Measurements from ENCODE around the gene COL16A1. TPM values are rescaled to one million over a fixed set of nuclear protein-coding genes. Genes with fewer than 3 reads are reported as not detected.

The COL16A1 gene
- total RNA-seq, 1 donor from 2014 or later, result 90.7 TPM

DNA sequence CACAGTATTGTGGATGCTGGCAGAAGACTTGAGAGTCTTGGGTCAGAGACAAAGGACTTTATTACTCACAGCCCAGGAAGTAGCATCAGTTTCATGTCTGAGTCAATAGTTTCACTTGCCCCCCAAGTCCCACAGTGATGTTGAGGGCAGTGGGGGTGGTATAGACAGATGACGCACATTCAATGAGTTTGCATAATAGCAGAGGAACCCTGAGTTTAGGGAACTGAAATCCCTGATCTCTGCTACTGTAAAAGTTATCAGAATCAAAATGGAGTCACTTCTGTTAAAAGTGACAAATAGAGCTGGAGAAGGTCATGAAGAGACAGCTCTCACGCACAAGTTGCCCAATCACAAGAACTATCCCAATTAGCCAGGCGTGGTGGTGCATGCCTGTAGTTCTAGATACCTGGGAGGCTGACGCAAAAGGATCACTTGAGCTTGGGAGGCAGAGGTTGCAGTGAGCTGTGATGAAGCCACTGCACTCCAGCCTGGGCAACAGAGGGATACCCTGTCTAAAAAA, 97.8 kb downstream of the COL16A1 start:
- Mint-ChIP-seq H3K9me3 (ENCODE audit: unreplicated experiment) (no peaks in the 10 kb centered on the region), H3K36me3 (ENCODE audit: unreplicated experiment) (no peaks in the 10 kb centered on the region), H3K27ac (ENCODE audit: unreplicated experiment) (no peak overlapping the region), H3K4me3 (ENCODE audit: unreplicated experiment) (no peak overlapping the region), H3K4me1 (ENCODE audit: unreplicated experiment) (no peaks in the 10 kb centered on the region), H3K27me3 (ENCODE audit: unreplicated experiment) (peaks cover 31% of the 10 kb centered on the region)
- no peak for DNase-seq (ENCODE audit: extremely low spot score, unreplicated experiment)
- TF ChIP-seq, protein P1, sequence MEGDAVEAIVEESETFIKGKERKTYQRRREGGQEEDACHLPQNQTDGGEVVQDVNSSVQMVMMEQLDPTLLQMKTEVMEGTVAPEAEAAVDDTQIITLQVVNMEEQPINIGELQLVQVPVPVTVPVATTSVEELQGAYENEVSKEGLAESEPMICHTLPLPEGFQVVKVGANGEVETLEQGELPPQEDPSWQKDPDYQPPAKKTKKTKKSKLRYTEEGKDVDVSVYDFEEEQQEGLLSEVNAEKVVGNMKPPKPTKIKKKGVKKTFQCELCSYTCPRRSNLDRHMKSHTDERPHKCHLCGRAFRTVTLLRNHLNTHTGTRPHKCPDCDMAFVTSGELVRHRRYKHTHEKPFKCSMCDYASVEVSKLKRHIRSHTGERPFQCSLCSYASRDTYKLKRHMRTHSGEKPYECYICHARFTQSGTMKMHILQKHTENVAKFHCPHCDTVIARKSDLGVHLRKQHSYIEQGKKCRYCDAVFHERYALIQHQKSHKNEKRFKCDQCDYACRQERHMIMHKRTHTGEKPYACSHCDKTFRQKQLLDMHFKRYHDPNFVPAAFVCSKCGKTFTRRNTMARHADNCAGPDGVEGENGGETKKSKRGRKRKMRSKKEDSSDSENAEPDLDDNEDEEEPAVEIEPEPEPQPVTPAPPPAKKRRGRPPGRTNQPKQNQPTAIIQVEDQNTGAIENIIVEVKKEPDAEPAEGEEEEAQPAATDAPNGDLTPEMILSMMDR (IDR thresholded peaks at IDR 0.05), result no peak

Other genes starting within 250 kb of the COL16A1 start
- gene TINAGL1, start 127.5 kb downstream of the COL16A1 start, total RNA-seq, result 9.2 and 10.0 TPM in 2 replicates
- gene HCRTR1, start 86.3 kb downstream of the COL16A1 start, total RNA-seq, result 0.50 and 0.73 TPM in 2 replicates
- 53.4 and 57.0 TPM in 2 replicates for gene PEF1, start 59.1 kb downstream of the COL16A1 start, total RNA-seq
- gene ADGRB2, start 60.3 kb upstream of the COL16A1 start, total RNA-seq, result 8.2 and 8.4 TPM in 2 replicates
- gene SPOCD1, start 112.0 kb upstream of the COL16A1 start, total RNA-seq, result 0.44 and 0.67 TPM in 2 replicates
- 142 and 157 TPM in 2 replicates for gene PTP4A2, start 234.4 kb upstream of the COL16A1 start, total RNA-seq